Pancreas (tissue), 10 donors: ENCODE results near the gene MYPN. TPM values are rescaled to one million over a fixed set of nuclear protein-coding genes. Genes with fewer than 3 reads are reported as not detected.
"Not testable (repeated sequence)": the region's sequence is repeated elsewhere in the genome, so short reads cannot be mapped to it uniquely, and the experiment has no call there.

ENCODE experiments used
- ATAC-seq, 4 donors: fragments of 200-7000 bp; cut with Tn5 transposase; one replicate each; pipeline versions ENCODE4 v1.8.0 to v1.9.1; 2020; ENCODE audit warnings: mild to moderate bottlenecking in 4 of 4, moderate library complexity in 4 of 4
- DNase-seq, 6 donors: peaks; one replicate each; pipeline ENCODE4 v3.0.0-alpha.2; 2020
- FAIRE-seq: peaks from 2 replicates; lab custom pipeline; 2012; peaks lifted over from hg19 to GRCh38; lab: Jason Lieb, UNC
- H3K27ac ChIP-seq, 4 donors: fragments of 200-600 bp; sonication (generic); 1 replicate in 3 of 4; 2 replicates in 1 of 4; pipeline versions ENCODE4 v1.5.0 to v1.8.0; 2020
- H3K27me3 ChIP-seq, 4 donors: fragments of 200-600 bp; one replicate each; pipeline ENCODE4 v1.8.0; 2021
- H3K36me3 ChIP-seq, 3 donors: fragments of 200-600 bp; sonication (generic) in 1 of 3; one replicate each; pipeline versions ENCODE4 v1.5.0 to v1.8.0; 2020 to 2021
- H3K4me1 ChIP-seq, 3 donors: fragments of 200-600 bp; one replicate each; pipeline ENCODE4 v1.8.0; 2021
- H3K4me3 ChIP-seq, 4 donors: fragments of 200-600 bp; sonication (generic) in 2 of 4; one replicate each; pipeline versions ENCODE4 v1.5.0 to v1.8.0; 2020 to 2021
- H3K9me3 ChIP-seq, 4 donors: fragments of 200-600 bp; one replicate each; pipeline ENCODE4 v1.8.0; 2021
- CTCF ChIP-seq, 4 donors: fragments of 200-600 bp; sonication (generic) in 3 of 4; IDR thresholded peaks; one replicate each; pipeline versions ENCODE4 v1.5.0 to v1.8.0; 2021; ENCODE audit warnings: antibody characterized with exemption in 4 of 4
- WGBS, 2 donors: extraction: QIAGEN DNeasy Blood & Tissue Kit; methylation state at CpG; one replicate each; pipeline ENCODE4 v1.1.7; 2013; 5-methylcytosine and 5-hydroxymethylcytosine counted together
- intact Hi-C, 3 donors: fragments of 100-400 bp; cut with DNase I; formaldehyde crosslinking; loops; one replicate each; pipeline versions ENCODE4 v1.11.1 to v1.14.2; 2022
- polyA plus RNA-seq, 2 donors: library from polyadenylated mRNA; stranded (reverse); fragments of 200-250 nt; gene quantifications; one replicate each; pipeline ENCODE4 v1.2.3, GENCODE V29; 2013
- total RNA-seq, 6 donors: library from RNA; stranded (reverse); fragmentation: NEBNext Ultra II Directional in 4 of 6; extraction: Animal tissue kit (Norgen Biotek cat#: 25700) in 4 of 6; gene quantifications; one replicate each; pipeline versions ENCODE4 v1.2.1 to v1.2.4, GENCODE V29; 2021 to 2023
- donor health status: healthy with polysubstance abuse.
- donor health status: DM: no; HTN: no; CAD: no; lungs with moderate emphysema.
- donor health status: DM: no; HTN: no; CAD: no.
- donor health status: control.
- donor health status: control.
- donor health status: Bipolar disorder and iron deficiency.
- donor health status: DM: yes; HTN: yes; CAD: no.
- donor health status: DM: no; HTN: no; CAD: no.
- donor health status: DM: no; HTN: no; CAD: no.
- donor health status: DM: yes; HTN: yes; CAD: no.

Gene MYPN
- total and polyA plus RNA-seq, 8 donors = 0.16 to 0.83 (median 0.37) TPM

GRCh38 chr10:68185085-68185484 lies 75.8 kb downstream of the MYPN start:
- no peak for TF ChIP-seq CTCF (IDR thresholded peaks at IDR 0.05)
- FAIRE-seq (no peak), DNase-seq (no peak), ATAC-seq (no peak)
- no peak overlapping the region for H3K27ac ChIP-seq
- intact Hi-C loops = no loop called here
- H3K4me3 ChIP-seq = no peak overlapping the region
- H3K4me1 ChIP-seq = no peaks in the 10 kb centered on the region
- no peaks in the 10 kb centered on the region for H3K36me3 ChIP-seq
- H3K27me3 ChIP-seq = no peaks in the 10 kb centered on the region
- 63 to 74% methylated on average over 2 of the region's 2 CpGs for WGBS, 2 donors
- no peaks in the 10 kb centered on the region for H3K9me3 ChIP-seq

GRCh38 chr10:68188835-68189234 lies 79.5 kb downstream of the MYPN start:
- FAIRE-seq = no peak

GRCh38 chr10:68192113-68192512 lies 82.8 kb downstream of the MYPN start:
- DNase-seq (no peak), ATAC-seq (no peak), FAIRE-seq (no peak)
- no peaks in the 10 kb centered on the region for H3K4me1 ChIP-seq
- no peak overlapping the region for H3K27ac ChIP-seq
- intact Hi-C loops = no loop called here
- no peaks in the 10 kb centered on the region for H3K36me3 ChIP-seq
- TF ChIP-seq CTCF (IDR thresholded peaks at IDR 0.05) = no peak
- WGBS, 2 donors = 83 to 84% methylated on average over 3 of the region's 3 CpGs
- no peaks in the 10 kb centered on the region for H3K9me3 ChIP-seq
- no peaks in the 10 kb centered on the region for H3K27me3 ChIP-seq
- H3K4me3 ChIP-seq = no peak overlapping the region

More at GRCh38 chr10:68188835-68189234, 79.5 kb downstream of the MYPN start:
- 89 to 91% methylated on average over 6 of the region's 6 CpGs for WGBS, 2 donors
- TF ChIP-seq CTCF (IDR thresholded peaks at IDR 0.05) = no peak
- DNase-seq (no peak), ATAC-seq (no peak)
- H3K4me1 ChIP-seq = no peaks in the 10 kb centered on the region
- H3K9me3 ChIP-seq = no peaks in the 10 kb centered on the region
- H3K27ac ChIP-seq = no peak overlapping the region
- no peaks in the 10 kb centered on the region for H3K27me3 ChIP-seq
- H3K4me3 ChIP-seq = no peak overlapping the region
- H3K36me3 ChIP-seq = no peaks in the 10 kb centered on the region
- intact Hi-C loops = no loop called here

GRCh38 chr10:68194290-68194689 lies 85.0 kb downstream of the MYPN start:
- ATAC-seq = no peak
- no peaks in the 10 kb centered on the region for H3K9me3 ChIP-seq
- 75 to 82% methylated on average over 6 of the region's 6 CpGs for WGBS, 2 donors
- intact Hi-C loops = no loop called here
- FAIRE-seq = no peak
- TF ChIP-seq CTCF (IDR thresholded peaks at IDR 0.05) = no peak
- H3K4me1 ChIP-seq = no peaks in the 10 kb centered on the region
- no peak overlapping the region for H3K4me3 ChIP-seq
- no peak overlapping the region for H3K27ac ChIP-seq
- H3K27me3 ChIP-seq = no peaks in the 10 kb centered on the region
- DNase-seq = no peak
- H3K36me3 ChIP-seq = no peaks in the 10 kb centered on the region

GRCh38 chr10:68195776-68196175 lies 86.5 kb downstream of the MYPN start:
- intact Hi-C loops, H3K4me1 ChIP-seq, FAIRE-seq, ATAC-seq, H3K27ac ChIP-seq, H3K27me3 ChIP-seq, H3K9me3 ChIP-seq, DNase-seq, H3K36me3 ChIP-seq, H3K4me3 ChIP-seq: not testable (repeated sequence)
- 78 to 82% methylated on average over 2 of the region's 2 CpGs for WGBS, 2 donors
